HCT116 (cell line): ENCODE data around the gene RNF112. TPM values are rescaled to one million over a fixed set of nuclear protein-coding genes. Genes with fewer than 3 reads are reported as not detected.

Experiments
- ATAC-seq: fragments of 200-7000 bp; cut with Tn5 transposase; 2 replicates; pipeline ENCODE4 v1.9.1; 2020; ENCODE audit warnings: mild to moderate bottlenecking, moderate library complexity
- BruUV-seq: library from RNA; stranded (reverse); fragments of 400-500 nt; replicated peaks from 2 replicates; lab custom pipeline; 2021; lab: Mats Ljungman, UMichigan
- CTCF ChIA-PET: fragments of 300-600 bp; sonication (Branson Sonifier 250); formaldehyde crosslinking; loops from one replicate; lab custom pipeline; 2021; ENCODE audit warnings: antibody characterized with exemption; lab: Charles Lee
- POLR2A ChIA-PET: fragments of 300-600, 350-600 bp; sonication (Branson Sonifier 250); formaldehyde crosslinking; loops from one replicate; lab custom pipeline; 2021; ENCODE audit warnings: antibody characterized with exemption; lab: Charles Lee
- RAD21 ChIA-PET, 2 experiments: fragments of 300-600 bp; sonication (Branson Sonifier 250); formaldehyde crosslinking; loops; one replicate each; lab custom pipeline; 2023; ENCODE audit warnings: low total read pairs in 2 of 2; ENCODE audit not compliant: uncharacterized antibody in 2 of 2, unreplicated experiment in 2 of 2, low non-redundant PET in 1 of 2; lab: Charles Lee
- DNase-seq: peaks from one replicate; pipeline ENCODE4 v3.0.0-alpha.2; 2010; ENCODE audit warnings: low read depth, low spot score
- H2AFZ ChIP-seq: fragments of 200-600 bp; shearing (Covaris generic), sonication (generic); 2 replicates; pipeline ENCODE4 v1.6.1; 2017; ENCODE audit warnings: low read depth, mixed run types, mixed read lengths, antibody characterized with exemption, low read length; ENCODE audit not compliant: poor library complexity, severe bottlenecking
- H3K27ac ChIP-seq: 2 replicates; pipeline ENCODE4 v1.5.1; 2012; ENCODE audit warnings: low read depth, low read length
- H3K27me3 ChIP-seq: fragments of 200-600 bp; sonication (generic); 2 replicates; pipeline ENCODE4 v1.6.1; 2016; ENCODE audit warnings: mixed run types, low read length, mixed read lengths; ENCODE audit not compliant: insufficient read depth
- H3K36me3 ChIP-seq, 2 experiments: fragments of 200-500 bp in 1 of 2; fragments of 200-600 bp in 1 of 2; sonication (Bioruptor generic) in 1 of 2; sonication (generic) in 1 of 2; 2 replicates each; pipeline versions ENCODE4 v1.5.1 to v1.6.1; 2014 to 2016; ENCODE audit warnings: low read length in 2 of 2, inconsistent platforms in 1 of 2, mixed read lengths in 1 of 2, mixed run types in 1 of 2; ENCODE audit not compliant: insufficient read depth in 2 of 2, control insufficient read depth in 1 of 2
- H3K4me1 ChIP-seq, 2 experiments: fragments of 200-600 bp in 1 of 2; sonication (generic) in 1 of 2; 2 replicates each; pipeline versions ENCODE4 v1.5.1 to v1.6.1; 2012 to 2017; ENCODE audit warnings: low read length in 2 of 2, inconsistent platforms in 1 of 2, mild to moderate bottlenecking in 1 of 2, mixed read lengths in 1 of 2, mixed run types in 1 of 2, moderate library complexity in 1 of 2; ENCODE audit not compliant: insufficient read depth in 2 of 2, control insufficient read depth in 1 of 2
- H3K4me2 ChIP-seq: fragments of 200-600 bp; sonication (generic); 2 replicates; pipeline ENCODE4 v1.6.1; 2017; ENCODE audit warnings: mixed run types, low read length, mixed read lengths
- H3K4me3 ChIP-seq, 2 experiments: fragments of 200-600 bp in 1 of 2; sonication (generic) in 1 of 2; replicated peaks in 1 of 2; 2 replicates each; pipeline ENCODE4 v1.5.1; 2011 to 2016; ENCODE audit warnings: low read length in 2 of 2, control low read depth in 1 of 2, low read depth in 1 of 2, mild to moderate bottlenecking in 1 of 2, mixed read lengths in 1 of 2, mixed run types in 1 of 2
- H3K79me2 ChIP-seq: fragments of 200-600 bp; sonication (generic); 2 replicates; pipeline ENCODE4 v1.6.1; 2017; ENCODE audit warnings: mild to moderate bottlenecking, mixed run types, low read length, moderate library complexity, mixed read lengths; ENCODE audit not compliant: insufficient read depth
- H3K9ac ChIP-seq: fragments of 200-600 bp; sonication (generic); 2 replicates; pipeline ENCODE4 v1.6.1; 2016; ENCODE audit warnings: low read length, mixed read lengths
- H3K9me2 ChIP-seq: fragments of 200-600 bp; sonication (generic), shearing (Covaris generic); 2 replicates; pipeline ENCODE4 v1.6.1; 2017; ENCODE audit warnings: mixed run types, mild to moderate bottlenecking, moderate library complexity; ENCODE audit not compliant: insufficient read depth
- H3K9me3 ChIP-seq, 2 experiments: fragments of 200-500 bp in 1 of 2; fragments of 200-600 bp in 1 of 2; sonication (Bioruptor generic) in 1 of 2; sonication (generic) in 1 of 2; 2 replicates each; pipeline ENCODE4 v1.6.1; 2014 to 2017; ENCODE audit warnings: low read length in 2 of 2, mixed read lengths in 2 of 2, inconsistent platforms in 1 of 2, low read depth in 1 of 2, mild to moderate bottlenecking in 1 of 2, mixed run types in 1 of 2, moderate library complexity in 1 of 2; ENCODE audit not compliant: control insufficient read depth in 1 of 2, insufficient read depth in 1 of 2
- H4K20me1 ChIP-seq: fragments of 200-600 bp; sonication (generic), shearing (Covaris generic); 2 replicates; pipeline ENCODE4 v1.6.1; 2017; ENCODE audit warnings: mixed run types, mild to moderate bottlenecking, moderate library complexity; ENCODE audit not compliant: insufficient read depth
- ATF3 ChIP-seq: IDR thresholded peaks from 2 replicates; pipeline ENCODE4 v1.6.1; 2012
- EGR1 ChIP-seq: IDR thresholded peaks from 2 replicates; pipeline ENCODE4 v1.6.1; 2012; ENCODE audit warnings: low read depth
- ELF1 ChIP-seq: IDR thresholded peaks from 2 replicates; pipeline ENCODE4 v1.6.1; 2012; ENCODE audit warnings: low read depth, borderline replicate concordance
- FOSL1 ChIP-seq: IDR thresholded peaks from 2 replicates; pipeline ENCODE4 v1.6.1; 2012; ENCODE audit warnings: low read depth
- JUND ChIP-seq: IDR thresholded peaks from 2 replicates; pipeline ENCODE4 v1.6.1; 2012
- POLR2A ChIP-seq: IDR thresholded peaks from 2 replicates; pipeline ENCODE4 v1.7.0; 2011; ENCODE audit warnings: borderline replicate concordance; ENCODE audit not compliant: insufficient read depth, insufficient read length; ENCODE audit errors: extremely low read depth
- POLR2AphosphoS5 ChIP-seq: IDR thresholded peaks from 2 replicates; pipeline ENCODE4 v1.6.1; 2011; ENCODE audit warnings: mild to moderate bottlenecking, low read depth, low read length, moderate library complexity
- REST ChIP-seq: IDR thresholded peaks from 2 replicates; pipeline ENCODE4 v1.6.1; 2012; ENCODE audit warnings: low read depth
- SIN3A ChIP-seq: IDR thresholded peaks from 2 replicates; pipeline ENCODE4 v1.6.1; 2012; ENCODE audit warnings: low read depth
- YY1 ChIP-seq: IDR thresholded peaks from 2 replicates; pipeline ENCODE4 v1.6.1; 2011; ENCODE audit warnings: low read length, low read depth, moderate library complexity, mild to moderate bottlenecking; ENCODE audit not compliant: insufficient replicate concordance; ENCODE audit errors: extremely low read depth
- ZFX ChIP-seq: fragments of 450-650 bp; IDR thresholded peaks from 2 replicates; pipeline ENCODE4 v1.6.1; 2017
- intact Hi-C: fragments of 100-400 bp; cut with micrococcal nuclease; formaldehyde crosslinking; loops from 2 replicates; pipeline ENCODE4 v1.10.0; 2022
- total RNA-seq: library from RNA; stranded (reverse); gene quantifications from one replicate; pipeline ENCODE4 v1.2.1, GENCODE V29; 2021; ENCODE audit not compliant: unreplicated experiment

Gene RNF112
- total RNA-seq, 1 experiment from 2014 or later, result 0.98 TPM

- Histone ChIP-seq H3K36me3 (no peaks in the 10 kb centered on the region), H3K9me3 (no peaks in the 10 kb centered on the region), H3K27me3 (no peaks in the 10 kb centered on the region), H4K20me1 (no peaks in the 10 kb centered on the region), H2AFZ (no peak overlapping the region), H3K4me3 (no peak overlapping the region), H3K9ac (no peak overlapping the region), H3K4me2 (no peak overlapping the region), H3K79me2 (no peaks in the 10 kb centered on the region), H3K9me2 (no peaks in the 10 kb centered on the region), H3K4me1 (peaks cover 9 to 23% of the 10 kb centered on the region in 2 experiments; a peak in 3 of 4 replicates), H3K27ac (no peak overlapping the region)
- intact Hi-C loops, result no loop called here
- TF ChIP-seq SIN3A, result no peak
- no peak for TF ChIP-seq POLR2AphosphoS5
- TF ChIP-seq ZFX, result no peak
- TF ChIP-seq REST, result no peak
- no peak for TF ChIP-seq ELF1
- no peak for TF ChIP-seq EGR1
- TF ChIP-seq POLR2A, result no peak
- TF ChIP-seq FOSL1, result no peak
- no peak for TF ChIP-seq JUND
- TF ChIP-seq YY1, result no peak
- no peak for TF ChIP-seq ATF3
- DNase-seq, result no peak
- ATAC-seq, result no peak
- no TSS peak for BruUV-seq
- ChIA-PET CTCF (no interaction called here), POLR2A (interaction anchor here (0.9 kb wide), 1 partner anchor 36 kb away, joined by 3 read pairs; the partner anchor contains the start of gene MAPK7), RAD21 (no interaction called here)
Observed at GRCh38 chr17:19413761-19414160, 2.7 kb downstream of the RNF112 start.
